ENCODE data around the gene PER1. TPM values are rescaled to one million over a fixed set of nuclear protein-coding genes. Genes with fewer than 3 reads are reported as not detected.

The PER1 gene
- total and polyA plus RNA-seq, 2 of the 13 experiments (the other 11 are each of a cell fraction or from before 2014, with no cell fraction given), result 2.6 to 3.6 TPM

GRCh38 chr17:8186787-8187516 lies 34.7 kb upstream of the PER1 start (continued):
- TF ChIP-seq ZNF710 (CRISPR knock-in tag; IDR thresholded peaks at IDR 0.05; ENCODE audit: borderline replicate concordance), result peak; percentile 50
- TF ChIP-seq ZNF414 (CRISPR knock-in tag; IDR thresholded peaks at IDR 0.05), result peak; percentile 46; the same call in 1 of the 2 replicates
- no peak; the same call in 1 of the 2 replicates for TF ChIP-seq CENPBD1 (CRISPR knock-in tag; IDR thresholded peaks at IDR 0.05; ENCODE audit: borderline replicate concordance, low read depth)
- 0 out of 2 replicates have a peak, but pooled peaks have one; percentile 64 for TF ChIP-seq ZBTB42 (CRISPR knock-in tag; IDR thresholded peaks at IDR 0.05)
- TF ChIP-seq PRDM4 (CRISPR knock-in tag; IDR thresholded peaks at IDR 0.05; ENCODE audit: borderline replicate concordance), result 0 out of 2 replicates have a peak, but pooled peaks have one; percentile 67
- TF ChIP-seq HCFC1 (IDR thresholded peaks at IDR 0.05; ENCODE audit: low read depth, low read length), result peak; percentile 4; the same call in 1 of the 2 replicates
- TF ChIP-seq ZNF225 (CRISPR knock-in tag; IDR thresholded peaks at IDR 0.05), result peak; percentile 33; the same call in 1 of the 2 replicates
- no peak for TF ChIP-seq ZNF484 (CRISPR knock-in tag; IDR thresholded peaks at IDR 0.05; ENCODE audit: borderline replicate concordance, low read depth)
- TF ChIP-seq NONO (IDR thresholded peaks at IDR 0.05), result no peak
- no peak for TF ChIP-seq NONO (CRISPR knock-in tag; conservative IDR thresholded peaks at IDR 0.05)
- TF ChIP-seq ZNF713 (CRISPR knock-in tag; IDR thresholded peaks at IDR 0.05), result no peak
- no peak for TF ChIP-seq EED (CRISPR knock-in tag; IDR thresholded peaks at IDR 0.05)
- no peak; the same call in 1 of the 2 replicates for TF ChIP-seq CHD2 (IDR thresholded peaks at IDR 0.05; ENCODE audit: low read depth, low read length)
- peak; percentile 30; the same call in 1 of the 2 replicates for TF ChIP-seq FOXK1 (CRISPR knock-in tag; IDR thresholded peaks at IDR 0.05; ENCODE audit: borderline replicate concordance, low read depth)
- TF ChIP-seq JDP2 (CRISPR knock-in tag; IDR thresholded peaks at IDR 0.05; ENCODE audit: borderline replicate concordance), result no peak
- no peak for TF ChIP-seq TAF1 (CRISPR knock-in tag; IDR thresholded peaks at IDR 0.05)
- TF ChIP-seq ZBTB25 (CRISPR knock-in tag; IDR thresholded peaks at IDR 0.05), result peak; percentile 11
- no peak for TF ChIP-seq ZNF335 (CRISPR knock-in tag; IDR thresholded peaks at IDR 0.05)
- no peak for TF ChIP-seq ELK4 (CRISPR knock-in tag; IDR thresholded peaks at IDR 0.05; ENCODE audit: borderline replicate concordance)
- no peak for TF ChIP-seq ZNF83 (CRISPR knock-in tag; IDR thresholded peaks at IDR 0.05; ENCODE audit: borderline replicate concordance)
- TF ChIP-seq ZFP36 (IDR thresholded peaks at IDR 0.05; ENCODE audit: borderline replicate concordance, low read depth, low read length, partially characterized antibody), result no peak

Measured in HepG2 (cell line).